ENCODE data around the gene CMTM7. TPM values are rescaled to one million over a fixed set of nuclear protein-coding genes. Genes with fewer than 3 reads are reported as not detected.
A peak's percentile ranks its signal among the peaks of the same experiment; 100 is the strongest.

The CMTM7 gene
- total and polyA plus RNA-seq, 9 of the 15 experiments (the other 6 are each of a cell fraction or from before 2014, with no cell fraction given) = 0.03 to 1.6 (median 0.42) TPM; not detected in 4

DNA sequence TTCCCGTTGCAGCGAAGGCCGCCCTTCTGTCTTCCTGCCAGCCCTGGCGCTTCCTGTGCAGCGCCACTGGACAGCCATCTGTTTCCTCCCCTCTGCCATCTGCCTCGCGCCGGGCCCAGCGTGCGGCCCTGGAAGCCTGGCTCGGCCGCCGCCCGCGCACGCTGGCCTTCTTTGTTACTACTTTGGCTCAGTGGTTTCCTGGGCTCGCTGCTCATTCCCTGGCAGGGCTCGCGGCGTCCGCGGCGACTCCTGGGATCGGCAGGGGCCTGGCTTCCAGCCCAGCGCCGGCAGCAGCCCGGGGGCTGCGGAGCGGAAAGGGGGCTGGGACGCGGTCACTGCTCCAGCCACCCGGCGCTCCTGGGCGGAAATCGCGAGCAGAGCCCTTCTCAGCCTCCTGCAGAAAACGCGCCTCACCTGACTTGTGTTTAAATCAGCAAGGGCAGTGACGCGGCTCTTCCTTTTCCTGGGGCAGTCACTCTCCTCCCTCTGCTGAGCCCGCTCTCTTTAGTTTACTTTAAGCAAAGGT lies 10.0 kb downstream of the CMTM7 start:
- ChIA-PET POLR2A (no interaction called here), CTCF (ENCODE audit: low intra/inter-chr PET ratio) (no interaction called here)
- Histone ChIP-seq H3K36me3 (ENCODE audit: control insufficient read depth, insufficient read depth, low read length) (no peaks in the 10 kb centered on the region), H3K9ac (ENCODE audit: insufficient read depth in 1 of 2, low read depth in 2 of 2, low read length in 2 of 2) (no peak overlapping the region), H3K4me1 (replicated peaks in 1 of 2; ENCODE audit: control insufficient read depth in 2 of 2, insufficient read depth in 2 of 2, low read length in 2 of 2) (peaks cover 0 to 6% of the 10 kb centered on the region in 2 experiments; a peak in 1 of 5 replicates), H2AFZ (ENCODE audit: low read depth, low read length) (no peak overlapping the region), H4K20me1 (replicated peaks; ENCODE audit: control insufficient read depth, insufficient read depth, low read length) (no peaks in the 10 kb centered on the region; the same call in 1 of the 2 replicates), H3K4me2 (ENCODE audit: insufficient read depth, low read length) (no peak overlapping the region), H3K79me2 (ENCODE audit: control insufficient read depth, insufficient read depth, low read length) (no peaks in the 10 kb centered on the region), H3K27me3 (ENCODE audit: control insufficient read depth in 2 of 2, insufficient read depth in 2 of 2, low read length in 2 of 2) (peaks cover 24 to 35% of the 10 kb centered on the region in 2 experiments; a peak in 4 of 5 replicates), H3K9me3 (replicated peaks; ENCODE audit: control insufficient read depth, insufficient read depth, low read depth, low read length) (no peaks in the 10 kb centered on the region), H3K9me1 (ENCODE audit: control insufficient read depth, insufficient read depth, low read length) (no peaks in the 10 kb centered on the region), H3K4me3 (no peak overlapping the region), H3K27ac (ENCODE audit: extremely low read depth, low read depth, low read length) (no peak overlapping the region)
- intact Hi-C loops (cut with micrococcal nuclease) (no loop called here), in situ Hi-C loops (cut with MboI) (no loop called here)
- WGBS (ENCODE audit: insufficient coverage, low coverage, missing lambda C conversion rate) = 25% methylated on average over 35 of the region's 41 CpGs
- DNase-seq (ENCODE audit: extremely low read depth in 1 of 4, low spot score in 3 of 4) = no peak
- no TSS peak for BruUV-seq (replicated peaks)
- no peak for FAIRE-seq
- TF ChIP-seq PCBP1 (IDR thresholded peaks at IDR 0.05; ENCODE audit: low read depth, low read length, poor library complexity, severe bottlenecking) = peak; percentile 29
- no peak for TF ChIP-seq ZNF384 (IDR thresholded peaks at IDR 0.05; ENCODE audit: low read depth, low read length)
- ATAC-seq = no peak

DNA sequence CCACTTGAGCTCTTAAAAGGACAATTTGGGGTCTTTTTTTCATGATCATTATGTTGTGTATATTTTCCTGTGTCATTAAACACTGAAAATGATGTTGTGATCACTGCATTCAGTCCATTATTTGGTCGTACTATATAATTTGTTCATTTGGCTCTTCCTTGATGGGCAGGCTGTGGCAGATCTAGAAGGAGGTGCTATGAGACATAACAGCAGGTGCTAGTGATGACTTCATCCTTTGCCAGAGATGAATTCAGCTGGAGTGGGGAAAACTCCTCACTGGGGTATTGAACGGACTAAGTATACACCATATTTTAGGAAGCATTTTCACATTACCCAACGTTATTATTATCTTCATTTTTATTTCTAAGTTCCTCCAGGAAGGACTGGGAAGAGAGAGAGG lies 12.0 kb downstream of the CMTM7 start:
- Histone ChIP-seq H3K4me2 (ENCODE audit: insufficient read depth, low read length) (no peak overlapping the region), H3K27ac (ENCODE audit: extremely low read depth, low read depth, low read length) (no peak overlapping the region), H4K20me1 (replicated peaks; ENCODE audit: control insufficient read depth, insufficient read depth, low read length) (no peaks in the 10 kb centered on the region; the same call in 1 of the 2 replicates), H3K79me2 (ENCODE audit: control insufficient read depth, insufficient read depth, low read length) (no peaks in the 10 kb centered on the region), H3K9me3 (replicated peaks; ENCODE audit: control insufficient read depth, insufficient read depth, low read depth, low read length) (no peaks in the 10 kb centered on the region), H3K9me1 (ENCODE audit: control insufficient read depth, insufficient read depth, low read length) (no peaks in the 10 kb centered on the region), H3K9ac (ENCODE audit: insufficient read depth in 1 of 2, low read depth in 2 of 2, low read length in 2 of 2) (no peak overlapping the region), H3K4me1 (replicated peaks in 1 of 2; ENCODE audit: control insufficient read depth in 2 of 2, insufficient read depth in 2 of 2, low read length in 2 of 2) (peaks cover 0 to 6% of the 10 kb centered on the region in 2 experiments; a peak in 1 of 5 replicates), H3K27me3 (ENCODE audit: control insufficient read depth in 2 of 2, insufficient read depth in 2 of 2, low read length in 2 of 2) (peaks cover 33 to 43% of the 10 kb centered on the region in 2 experiments; a peak in 4 of 5 replicates), H3K4me3 (no peak overlapping the region), H2AFZ (ENCODE audit: low read depth, low read length) (no peak overlapping the region), H3K36me3 (ENCODE audit: control insufficient read depth, insufficient read depth, low read length) (no peaks in the 10 kb centered on the region)
- intact Hi-C loops (cut with micrococcal nuclease) = no loop called here
- in situ Hi-C loops (cut with MboI) = no loop called here
- WGBS (ENCODE audit: insufficient coverage, low coverage, missing lambda C conversion rate) = 0% methylated on average over 3 of the region's 3 CpGs
- ChIA-PET POLR2A (no interaction called here), CTCF (ENCODE audit: low intra/inter-chr PET ratio) (no interaction called here)
- no TSS peak for BruUV-seq (replicated peaks)
- no peak for ATAC-seq
- FAIRE-seq = no peak
- DNase-seq (ENCODE audit: extremely low read depth in 1 of 4, low spot score in 3 of 4) = no peak
- TF ChIP-seq NFE2L1 (tag; IDR thresholded peaks at IDR 0.05; ENCODE audit: borderline replicate concordance, low read depth) = no peak
- no peak for TF ChIP-seq EP300 (IDR thresholded peaks at IDR 0.05; ENCODE audit: low read length)
- no peak for TF ChIP-seq ZNF324 (CRISPR knock-in tag; IDR thresholded peaks at IDR 0.05)
- TF ChIP-seq MYC (IDR thresholded peaks at IDR 0.05; ENCODE audit: low read depth, low read length) = no peak
- no peak for TF ChIP-seq MYC (CRISPR knock-in tag; IDR thresholded peaks at IDR 0.05; ENCODE audit: borderline replicate concordance, low read depth)
- no peak for TF ChIP-seq HNRNPUL1 (IDR thresholded peaks at IDR 0.05; ENCODE audit: low read length)
- TF ChIP-seq NR2C1 (IDR thresholded peaks at IDR 0.05) = no peak
- no peak for TF ChIP-seq NR2C1 (tag; IDR thresholded peaks at IDR 0.05)
- TF ChIP-seq E2F3 (CRISPR knock-in tag; IDR thresholded peaks at IDR 0.05) = no peak
- no peak for TF ChIP-seq U2AF1 (optimal IDR thresholded peaks at IDR 0.05; ENCODE audit: low read depth, low read length)
- no peak for TF ChIP-seq MYBL2 (IDR thresholded peaks at IDR 0.05; ENCODE audit: low read depth)
- TF ChIP-seq MYBL2 (CRISPR knock-in tag; IDR thresholded peaks at IDR 0.05; ENCODE audit: borderline replicate concordance) = no peak
- TF ChIP-seq HNRNPK (IDR thresholded peaks at IDR 0.05; ENCODE audit: low read depth, low read length, poor library complexity, severe bottlenecking) = no peak
- TF ChIP-seq, protein P1, sequence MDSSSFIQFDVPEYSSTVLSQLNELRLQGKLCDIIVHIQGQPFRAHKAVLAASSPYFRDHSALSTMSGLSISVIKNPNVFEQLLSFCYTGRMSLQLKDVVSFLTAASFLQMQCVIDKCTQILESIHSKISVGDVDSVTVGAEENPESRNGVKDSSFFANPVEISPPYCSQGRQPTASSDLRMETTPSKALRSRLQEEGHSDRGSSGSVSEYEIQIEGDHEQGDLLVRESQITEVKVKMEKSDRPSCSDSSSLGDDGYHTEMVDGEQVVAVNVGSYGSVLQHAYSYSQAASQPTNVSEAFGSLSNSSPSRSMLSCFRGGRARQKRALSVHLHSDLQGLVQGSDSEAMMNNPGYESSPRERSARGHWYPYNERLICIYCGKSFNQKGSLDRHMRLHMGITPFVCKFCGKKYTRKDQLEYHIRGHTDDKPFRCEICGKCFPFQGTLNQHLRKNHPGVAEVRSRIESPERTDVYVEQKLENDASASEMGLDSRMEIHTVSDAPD (CRISPR knock-in tag; IDR thresholded peaks at IDR 0.05) = no peak
- TF ChIP-seq MBD2 (IDR thresholded peaks at IDR 0.05; ENCODE audit: borderline replicate concordance, low read depth) = no peak

Data from K562 (cell line).